Measurements from ENCODE around the gene PHLDB3. TPM values are rescaled to one million over a fixed set of nuclear protein-coding genes. Genes with fewer than 3 reads are reported as not detected.
A peak's percentile ranks its signal among the peaks of the same experiment; 100 is the strongest.

PHLDB3 gene
- total and polyA plus RNA-seq, 2 of the 13 experiments (the other 11 are each of a cell fraction or from before 2014, with no cell fraction given), result 11.3 to 14.5 TPM

DNA sequence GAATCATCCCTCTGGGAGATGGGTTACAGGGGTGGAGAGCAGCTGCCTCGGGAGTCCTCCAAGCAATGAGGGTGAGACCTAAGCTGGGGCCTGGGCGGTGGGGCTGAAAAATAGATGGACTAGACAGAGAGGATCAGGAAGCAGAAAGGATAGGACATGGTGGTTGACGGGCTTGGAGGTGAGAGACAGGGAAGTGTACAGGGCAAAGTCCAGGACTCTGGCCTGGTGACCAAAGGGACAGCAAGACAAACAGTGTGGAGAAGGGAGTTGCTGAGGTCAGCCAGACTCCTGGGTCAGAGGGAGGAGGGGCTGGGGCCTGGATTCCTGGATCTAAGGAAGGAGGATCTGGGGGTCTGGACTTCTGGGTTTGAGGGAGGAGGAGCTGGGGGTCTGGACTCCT is 5.5 kb downstream of the PHLDB3 start (continued):
- TF ChIP-seq DNMT1 (CRISPR knock-in tag; IDR thresholded peaks at IDR 0.05), result no peak
- no peak for TF ChIP-seq ZNF850 (CRISPR knock-in tag; conservative IDR thresholded peaks at IDR 0.05)
- TF ChIP-seq PAWR (CRISPR knock-in tag; IDR thresholded peaks at IDR 0.05; ENCODE audit: borderline replicate concordance), result no peak
- TF ChIP-seq, protein P1, sequence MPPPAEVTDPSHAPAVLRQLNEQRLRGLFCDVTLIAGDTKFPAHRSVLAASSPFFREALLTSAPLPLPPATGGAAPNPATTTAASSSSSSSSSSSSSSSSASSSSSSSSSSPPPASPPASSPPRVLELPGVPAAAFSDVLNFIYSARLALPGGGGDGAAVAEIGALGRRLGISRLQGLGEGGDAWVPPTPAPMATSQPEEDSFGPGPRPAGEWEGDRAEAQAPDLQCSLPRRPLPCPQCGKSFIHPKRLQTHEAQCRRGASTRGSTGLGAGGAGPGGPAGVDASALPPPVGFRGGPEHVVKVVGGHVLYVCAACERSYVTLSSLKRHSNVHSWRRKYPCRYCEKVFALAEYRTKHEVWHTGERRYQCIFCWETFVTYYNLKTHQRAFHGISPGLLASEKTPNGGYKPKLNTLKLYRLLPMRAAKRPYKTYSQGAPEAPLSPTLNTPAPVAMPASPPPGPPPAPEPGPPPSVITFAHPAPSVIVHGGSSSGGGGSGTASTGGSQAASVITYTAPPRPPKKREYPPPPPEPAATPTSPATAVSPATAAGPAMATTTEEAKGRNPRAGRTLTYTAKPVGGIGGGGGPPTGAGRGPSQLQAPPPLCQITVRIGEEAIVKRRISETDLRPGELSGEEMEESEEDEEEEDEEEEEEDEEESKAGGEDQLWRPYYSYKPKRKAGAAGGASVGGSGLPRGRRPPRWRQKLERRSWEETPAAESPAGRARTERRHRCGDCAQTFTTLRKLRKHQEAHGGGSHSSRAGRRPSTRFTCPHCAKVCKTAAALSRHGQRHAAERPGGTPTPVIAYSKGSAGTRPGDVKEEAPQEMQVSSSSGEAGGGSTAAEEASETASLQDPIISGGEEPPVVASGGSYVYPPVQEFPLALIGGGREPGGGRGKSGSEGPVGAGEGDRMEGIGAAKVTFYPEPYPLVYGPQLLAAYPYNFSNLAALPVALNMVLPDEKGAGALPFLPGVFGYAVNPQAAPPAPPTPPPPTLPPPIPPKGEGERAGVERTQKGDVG (CRISPR knock-in tag; IDR thresholded peaks at IDR 0.05; ENCODE audit: borderline replicate concordance), result no peak
- no peak for TF ChIP-seq ZNF652 (CRISPR knock-in tag; IDR thresholded peaks at IDR 0.05; ENCODE audit: borderline replicate concordance, low read depth)
- peak; percentile 61 for TF ChIP-seq ELF1 (CRISPR knock-in tag; IDR thresholded peaks at IDR 0.05)
- TF ChIP-seq ZBTB3 (CRISPR knock-in tag; IDR thresholded peaks at IDR 0.05; ENCODE audit: borderline replicate concordance, low read depth), result no peak
- TF ChIP-seq, protein P2, sequence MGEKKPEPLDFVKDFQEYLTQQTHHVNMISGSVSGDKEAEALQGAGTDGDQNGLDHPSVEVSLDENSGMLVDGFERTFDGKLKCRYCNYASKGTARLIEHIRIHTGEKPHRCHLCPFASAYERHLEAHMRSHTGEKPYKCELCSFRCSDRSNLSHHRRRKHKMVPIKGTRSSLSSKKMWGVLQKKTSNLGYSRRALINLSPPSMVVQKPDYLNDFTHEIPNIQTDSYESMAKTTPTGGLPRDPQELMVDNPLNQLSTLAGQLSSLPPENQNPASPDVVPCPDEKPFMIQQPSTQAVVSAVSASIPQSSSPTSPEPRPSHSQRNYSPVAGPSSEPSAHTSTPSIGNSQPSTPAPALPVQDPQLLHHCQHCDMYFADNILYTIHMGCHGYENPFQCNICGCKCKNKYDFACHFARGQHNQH (CRISPR knock-in tag; IDR thresholded peaks at IDR 0.05), result peak; percentile 68
- 0 out of 2 replicates have a peak, but pooled peaks have one; percentile 33 for TF ChIP-seq ISL2 (CRISPR knock-in tag; IDR thresholded peaks at IDR 0.05)
- TF ChIP-seq ZNF468 (CRISPR knock-in tag; IDR thresholded peaks at IDR 0.05), result no peak
- TF ChIP-seq, protein P3, sequence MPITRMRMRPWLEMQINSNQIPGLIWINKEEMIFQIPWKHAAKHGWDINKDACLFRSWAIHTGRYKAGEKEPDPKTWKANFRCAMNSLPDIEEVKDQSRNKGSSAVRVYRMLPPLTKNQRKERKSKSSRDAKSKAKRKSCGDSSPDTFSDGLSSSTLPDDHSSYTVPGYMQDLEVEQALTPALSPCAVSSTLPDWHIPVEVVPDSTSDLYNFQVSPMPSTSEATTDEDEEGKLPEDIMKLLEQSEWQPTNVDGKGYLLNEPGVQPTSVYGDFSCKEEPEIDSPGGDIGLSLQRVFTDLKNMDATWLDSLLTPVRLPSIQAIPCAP (CRISPR knock-in tag; IDR thresholded peaks at IDR 0.05; ENCODE audit: low read depth), result no peak
- TF ChIP-seq TFAP4 (IDR thresholded peaks at IDR 0.05; ENCODE audit: borderline replicate concordance, low read depth), result peak; percentile 17; the same call in 1 of the 2 replicates
- peak; percentile 47 for TF ChIP-seq SKI (IDR thresholded peaks at IDR 0.05; ENCODE audit: partially characterized antibody)
- TF ChIP-seq ZC3H13 (CRISPR knock-in tag; IDR thresholded peaks at IDR 0.05), result no peak
- TF ChIP-seq MTERF4 (CRISPR knock-in tag; IDR thresholded peaks at IDR 0.05), result no peak
- TF ChIP-seq, protein P4, sequence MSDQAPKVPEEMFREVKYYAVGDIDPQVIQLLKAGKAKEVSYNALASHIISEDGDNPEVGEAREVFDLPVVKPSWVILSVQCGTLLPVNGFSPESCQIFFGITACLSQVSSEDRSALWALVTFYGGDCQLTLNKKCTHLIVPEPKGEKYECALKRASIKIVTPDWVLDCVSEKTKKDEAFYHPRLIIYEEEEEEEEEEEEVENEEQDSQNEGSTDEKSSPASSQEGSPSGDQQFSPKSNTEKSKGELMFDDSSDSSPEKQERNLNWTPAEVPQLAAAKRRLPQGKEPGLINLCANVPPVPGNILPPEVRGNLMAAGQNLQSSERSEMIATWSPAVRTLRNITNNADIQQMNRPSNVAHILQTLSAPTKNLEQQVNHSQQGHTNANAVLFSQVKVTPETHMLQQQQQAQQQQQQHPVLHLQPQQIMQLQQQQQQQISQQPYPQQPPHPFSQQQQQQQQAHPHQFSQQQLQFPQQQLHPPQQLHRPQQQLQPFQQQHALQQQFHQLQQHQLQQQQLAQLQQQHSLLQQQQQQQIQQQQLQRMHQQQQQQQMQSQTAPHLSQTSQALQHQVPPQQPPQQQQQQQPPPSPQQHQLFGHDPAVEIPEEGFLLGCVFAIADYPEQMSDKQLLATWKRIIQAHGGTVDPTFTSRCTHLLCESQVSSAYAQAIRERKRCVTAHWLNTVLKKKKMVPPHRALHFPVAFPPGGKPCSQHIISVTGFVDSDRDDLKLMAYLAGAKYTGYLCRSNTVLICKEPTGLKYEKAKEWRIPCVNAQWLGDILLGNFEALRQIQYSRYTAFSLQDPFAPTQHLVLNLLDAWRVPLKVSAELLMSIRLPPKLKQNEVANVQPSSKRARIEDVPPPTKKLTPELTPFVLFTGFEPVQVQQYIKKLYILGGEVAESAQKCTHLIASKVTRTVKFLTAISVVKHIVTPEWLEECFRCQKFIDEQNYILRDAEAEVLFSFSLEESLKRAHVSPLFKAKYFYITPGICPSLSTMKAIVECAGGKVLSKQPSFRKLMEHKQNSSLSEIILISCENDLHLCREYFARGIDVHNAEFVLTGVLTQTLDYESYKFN (CRISPR knock-in tag; conservative IDR thresholded peaks at IDR 0.05), result peak; percentile 94
- TF ChIP-seq NCOA2 (CRISPR knock-in tag; IDR thresholded peaks at IDR 0.05), result peak; percentile 70
- TF ChIP-seq SSRP1 (CRISPR knock-in tag; IDR thresholded peaks at IDR 0.05), result no peak
